Erythroblast (primary cell): ENCODE results near the gene DHX8.

Source experiments
- GATA1 ChIP-seq: IDR thresholded peaks from 2 replicates; pipeline ENCODE4 v1.6.1; 2011; ENCODE audit warnings: low read depth, mild to moderate bottlenecking, control low read depth, low read length, moderate library complexity
- POLR2A ChIP-seq: IDR thresholded peaks from 2 replicates; pipeline ENCODE4 v1.6.1; 2011; ENCODE audit warnings: mild to moderate bottlenecking, low read length

DNA sequence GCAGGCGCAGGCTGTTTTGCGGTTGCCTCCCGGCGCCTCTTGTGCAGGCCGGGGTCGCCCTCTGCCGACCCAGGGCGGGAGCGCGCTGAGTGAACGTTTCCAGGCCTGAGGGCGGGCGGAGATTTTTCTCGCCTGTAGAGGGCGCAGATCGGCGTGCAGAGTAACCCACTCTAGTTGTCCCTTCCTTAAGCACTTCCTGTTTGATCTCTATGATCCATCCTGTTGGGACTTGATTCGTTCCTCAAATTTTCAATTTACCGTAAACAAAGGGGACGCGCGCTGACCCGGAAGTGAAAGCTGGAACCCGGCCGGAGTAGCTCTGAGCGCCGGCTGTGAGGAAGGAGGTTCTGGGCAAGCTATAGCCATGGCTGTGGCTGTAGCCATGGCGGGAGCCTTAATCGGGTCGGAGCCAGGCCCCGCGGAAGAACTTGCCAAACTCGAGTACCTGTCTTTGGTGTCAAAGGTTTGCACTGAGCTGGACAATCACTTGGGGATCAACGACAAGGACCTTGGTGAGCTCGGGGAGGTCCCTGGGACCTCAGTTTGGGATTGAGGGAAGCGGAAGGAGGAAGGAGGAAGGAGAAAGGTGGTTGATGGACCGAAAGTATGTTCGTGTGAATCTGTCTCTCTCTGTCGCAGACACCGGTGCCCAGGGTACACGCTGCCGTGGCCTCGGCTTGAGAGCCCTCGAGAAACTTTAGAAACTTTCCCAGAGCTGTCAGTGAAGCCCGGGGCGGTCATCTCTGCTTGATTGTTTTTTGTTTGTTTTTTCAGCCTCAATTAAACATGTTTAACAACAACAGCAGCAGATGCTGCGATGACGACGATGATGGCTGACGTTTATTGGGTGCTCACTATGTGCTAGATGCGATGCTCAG lies at the start of gene DHX8:
- TF ChIP-seq POLR2A = peak; percentile 96
- no peak for TF ChIP-seq GATA1
